HS-27A (cell line): ENCODE measurements around the gene HIPK2.

ENCODE experiments used
- DNase-seq: peaks from one replicate; pipeline ENCODE4 v3.0.0-alpha.2; 2012; ENCODE audit warnings: low read depth, missing footprints

Gene HIPK2

GRCh38 chr7:139538881-139539635, 238.7 kb downstream of the HIPK2 start:
- DNase-seq: no peak

DNA sequence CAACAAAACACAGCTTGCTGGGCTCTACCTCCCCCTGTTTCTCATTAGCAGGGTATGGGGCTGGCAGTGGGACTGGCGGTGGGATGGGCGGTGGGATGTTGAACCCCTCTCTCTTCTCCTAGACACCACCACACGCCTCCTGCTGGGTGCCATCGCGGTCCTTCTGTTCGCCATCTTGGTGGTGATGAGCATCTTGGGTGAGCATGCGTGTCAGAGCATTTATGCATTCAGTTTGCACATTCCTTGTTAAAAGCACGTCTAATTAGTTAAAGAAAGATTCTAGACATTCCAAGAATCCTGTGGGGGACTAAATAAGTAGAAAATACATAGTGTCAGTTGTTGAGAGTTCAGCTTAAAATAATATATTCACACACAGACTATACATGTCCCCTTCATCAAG, 241.6 kb downstream of the HIPK2 start:
- DNase-seq: no peak

DNA sequence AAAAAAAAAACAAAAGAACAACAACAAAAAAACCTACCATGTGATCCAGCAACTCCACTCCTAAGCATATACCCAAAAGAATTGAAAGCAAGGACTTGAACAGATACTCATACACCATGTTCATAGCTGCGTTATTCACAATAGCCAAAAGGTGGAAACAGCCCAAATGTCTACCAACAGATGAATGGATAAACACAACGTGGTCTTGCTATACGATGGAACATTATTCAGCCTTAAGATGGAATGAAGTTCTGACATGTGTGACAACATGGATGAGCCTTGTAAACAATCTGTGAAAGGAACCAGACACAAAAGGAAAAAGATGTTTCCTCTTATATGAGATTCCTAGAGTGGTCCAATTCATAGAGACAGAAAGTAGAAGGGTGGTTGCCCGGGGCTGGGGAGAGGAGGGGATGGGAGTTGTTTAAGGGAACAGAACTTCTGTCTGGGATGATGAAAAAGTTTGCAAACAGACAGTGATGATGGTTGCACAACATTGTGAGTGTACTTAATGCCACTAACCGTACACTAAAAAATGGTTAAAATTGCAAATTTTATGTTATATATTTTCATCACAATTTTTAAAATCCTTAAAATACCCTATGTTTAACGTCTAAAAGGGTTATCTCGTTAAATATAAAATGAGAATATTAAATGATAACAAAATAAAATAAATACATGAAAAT, 242.7 kb downstream of the HIPK2 start:
- no peak for DNase-seq

DNA sequence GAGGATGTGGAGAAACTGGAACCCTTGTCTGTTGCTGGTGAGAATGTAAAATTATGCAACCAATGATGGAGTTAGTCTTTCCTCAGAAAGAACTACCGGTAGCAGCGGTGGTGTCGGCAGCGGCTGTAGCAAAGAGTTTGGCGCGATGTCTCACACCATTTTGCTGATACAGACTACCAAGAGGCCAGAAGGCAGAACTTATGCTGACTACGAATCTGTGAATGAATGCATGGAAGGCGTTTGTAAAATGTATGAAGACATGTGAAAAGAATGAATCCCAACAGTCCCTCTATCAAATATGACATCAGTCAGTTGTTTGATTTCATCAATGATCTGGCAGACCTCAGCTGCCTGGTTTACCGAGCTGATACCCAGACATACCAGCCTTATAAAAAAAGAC, 243.7 kb downstream of the HIPK2 start:
- no peak for DNase-seq

GRCh38 chr7:139532636-139533155, 245.1 kb downstream of the HIPK2 start:
- no peak for DNase-seq

DNA sequence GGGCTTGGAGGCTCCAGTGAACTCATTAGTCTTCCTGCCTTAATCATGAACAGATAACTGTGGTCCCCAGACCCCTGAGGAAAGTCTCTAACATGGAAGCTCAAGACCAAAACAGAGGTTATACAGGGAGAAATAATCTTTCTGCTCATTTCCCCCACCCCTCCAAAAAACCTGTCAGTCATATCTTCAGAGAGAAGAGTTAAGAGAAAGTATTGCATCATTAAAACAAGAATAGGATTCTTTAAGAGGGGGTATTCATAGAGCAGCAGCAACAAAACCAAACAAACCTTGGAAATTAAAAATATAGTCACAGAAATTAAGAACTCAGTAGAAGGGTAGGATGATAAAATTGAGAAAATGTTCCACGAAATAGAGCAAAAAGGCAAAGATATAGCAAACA, 246.7 kb downstream of the HIPK2 start:
- DNase-seq: no peak

DNA sequence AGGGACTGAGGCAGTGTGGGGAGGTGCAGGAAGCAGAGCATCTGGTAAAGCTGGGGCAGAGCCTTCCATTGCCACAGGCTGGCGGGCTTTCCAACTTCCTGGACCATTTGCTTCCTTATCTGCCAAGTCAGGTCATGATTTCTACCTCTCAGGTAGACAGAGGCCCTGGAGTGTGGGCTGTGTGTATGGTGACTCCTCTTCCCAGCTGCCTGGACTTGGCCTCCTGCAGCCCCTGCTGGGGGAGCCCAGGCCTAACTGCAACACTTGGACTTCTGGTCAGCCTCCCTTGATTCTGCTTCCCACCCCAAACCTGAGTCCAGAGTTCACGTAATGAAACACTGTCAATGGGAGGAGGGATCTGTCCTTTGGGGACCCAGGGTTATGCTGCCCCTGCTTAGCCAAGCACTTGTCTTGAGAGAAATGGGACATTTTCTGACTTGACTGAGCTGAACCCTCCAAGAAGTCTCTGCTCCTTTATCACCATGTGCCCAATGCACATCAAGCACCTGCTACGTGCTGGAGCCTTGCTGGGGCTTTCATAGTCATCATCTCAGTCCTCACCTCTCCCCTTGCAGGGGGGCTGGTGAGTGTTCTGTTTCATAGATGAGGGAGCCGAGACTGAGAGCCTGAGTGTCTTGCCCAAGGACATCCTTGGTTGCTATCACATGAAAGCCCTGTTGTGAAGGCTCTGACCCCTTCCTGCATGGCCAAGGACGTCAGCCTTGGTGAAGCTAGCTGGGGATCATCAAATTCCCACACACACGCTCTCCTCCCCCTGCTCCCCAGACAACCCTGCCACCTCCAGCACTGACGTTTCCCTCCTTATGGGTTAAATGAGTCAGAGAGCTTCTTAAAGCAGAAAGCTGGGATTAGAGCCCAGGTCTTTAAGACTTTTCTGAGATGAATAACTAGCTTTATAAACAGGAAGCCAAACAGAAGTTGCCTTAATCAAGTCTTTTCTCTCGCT, 250.9 kb downstream of the HIPK2 start:
- no peak for DNase-seq

- DNase-seq: no peak
These were observed 252.0 kb downstream of the HIPK2 start for GRCh38 chr7:139525750-139526149.

GRCh38 chr7:139525239-139525638, 252.6 kb downstream of the HIPK2 start:
- no peak for DNase-seq

- no peak for DNase-seq
These were observed 253.6 kb downstream of the HIPK2 start for GRCh38 chr7:139523968-139524815.

GRCh38 chr7:139523199-139523941, 254.4 kb downstream of the HIPK2 start, which contains the start of gene CLEC2L:
CLEC2L (plus strand) TSS chr7:139523685; CDS start chr7:139523928, 243 bp downstream.
- no peak for DNase-seq

DNA sequence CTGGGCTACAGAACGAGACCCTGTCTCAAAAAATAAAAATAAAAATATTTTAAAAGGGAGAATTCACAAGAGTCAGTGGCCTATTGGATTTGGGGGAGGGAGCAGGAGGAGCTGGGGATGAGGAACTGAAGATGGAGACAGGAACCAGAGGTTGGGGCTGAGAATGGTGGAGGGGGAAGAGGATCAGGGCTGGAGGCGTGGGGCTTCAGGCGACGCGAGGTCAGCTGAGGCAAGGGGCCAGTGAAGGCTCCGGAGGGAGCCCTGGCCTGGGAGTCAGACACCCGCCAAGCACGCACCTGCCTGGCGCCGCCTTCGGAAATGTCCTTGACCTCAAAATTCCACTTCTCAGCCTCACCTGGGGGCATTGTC, 255.0 kb downstream of the HIPK2 start:
- no peak for DNase-seq

DNA sequence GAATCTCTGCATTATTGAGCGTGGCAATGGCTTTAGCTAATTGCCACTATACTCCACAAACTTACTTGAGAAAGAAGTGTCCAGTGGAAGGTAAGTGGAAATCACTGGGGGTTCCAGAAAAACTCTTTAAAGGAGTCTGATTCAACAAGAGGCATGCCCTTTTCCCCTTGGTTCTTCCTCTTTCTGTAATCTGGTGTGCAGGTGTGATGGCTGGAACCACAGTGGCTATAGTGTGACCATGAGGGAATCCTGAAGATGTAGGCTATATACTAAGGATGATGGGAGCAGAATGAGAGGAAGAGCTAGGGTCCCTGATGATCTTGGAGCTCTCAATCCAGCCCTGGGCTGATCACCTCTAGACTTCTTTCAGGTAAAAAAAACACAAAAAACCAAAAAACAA, 256.4 kb downstream of the HIPK2 start:
- DNase-seq: no peak

DNA sequence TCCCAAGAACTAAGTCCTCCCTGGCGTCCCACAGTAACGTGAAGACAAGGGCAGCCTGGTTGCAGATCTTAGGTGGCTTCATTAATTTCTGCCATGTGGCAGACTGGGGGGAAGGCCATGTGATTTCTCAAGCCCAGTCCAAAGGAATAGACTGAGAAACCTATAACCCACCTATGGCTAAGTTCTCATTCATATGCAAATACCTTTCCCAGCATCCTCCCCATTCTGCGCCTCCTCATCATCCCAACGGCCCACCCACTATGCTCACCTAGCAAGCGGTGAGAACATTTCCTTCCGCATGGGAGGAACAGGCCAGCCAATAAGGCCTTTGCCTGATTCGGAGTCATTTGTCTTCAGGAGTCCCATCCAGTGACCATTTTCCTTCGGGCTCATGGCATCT, 262.5 kb downstream of the HIPK2 start:
- DNase-seq: no peak
